Measurements from ENCODE around the gene FXYD4.

- TF ChIP-seq POLR2A (IDR thresholded peaks at IDR 0.05; ENCODE audit: low read length) (no peak), GATA1 (IDR thresholded peaks at IDR 0.05; ENCODE audit: low read depth, low read length) (no peak)
Observed at GRCh38 chr10:43376046-43376635, 4.7 kb downstream of the FXYD4 start.
